T-cell (primary cell): ENCODE data around the gene SF3A1. TPM values are rescaled to one million over a fixed set of nuclear protein-coding genes. Genes with fewer than 3 reads are reported as not detected.

Experiments
- ATAC-seq, 4 experiments: fragments of 200-7000 bp in 3 of 4; fragments of 150-1000 bp in 1 of 4; cut with Tn5 transposase; replicated peaks in 1 of 4; 1 replicate in 3 of 4; 2 replicates in 1 of 4; pipeline ENCODE4 v1.10.0; 2021; ENCODE audit warnings: moderate library complexity in 3 of 4, mild to moderate bottlenecking in 2 of 4, moderate number of reproducible peaks in 1 of 4
- CTCF ChIA-PET, 2 donors: fragments of 300-600 bp; sonication (Branson Sonifier 250); formaldehyde crosslinking; loops; one replicate each; lab custom pipeline; 2022; ENCODE audit warnings: antibody characterized with exemption in 2 of 2; lab: Charles Lee
- POLR2A ChIA-PET, 2 donors: fragments of 300-600 bp; sonication (Branson Sonifier 250); formaldehyde crosslinking; loops; one replicate each; lab custom pipeline; 2022; ENCODE audit warnings: antibody characterized with exemption in 2 of 2; lab: Charles Lee
- DNase-seq, 35 experiments: peaks; one replicate each; pipeline versions ENCODE4 v3.0.0 to v3.0.0-alpha.2; 2013 to 2023
- H3K27ac ChIP-seq: one replicate; pipeline ENCODE4 v1.5.1; 2013; ENCODE audit warnings: low read length
- H3K27me3 ChIP-seq, 2 experiments: replicated peaks in 1 of 2; 1 replicate in 1 of 2; 2 replicates in 1 of 2; pipeline versions ENCODE4 v1.6.1 to v1.7.0; 2013; ENCODE audit warnings: low read length in 1 of 2, mixed read lengths in 1 of 2; ENCODE audit not compliant: control insufficient read depth in 2 of 2, insufficient read depth in 2 of 2; ENCODE audit errors: extremely low read depth in 1 of 2
- H3K36me3 ChIP-seq, 2 donors: 1 replicate in 1 of 2; 2 replicates in 1 of 2; pipeline versions ENCODE4 v1.6.1 to v1.7.0; 2013; ENCODE audit warnings: low read length in 1 of 2; ENCODE audit not compliant: control insufficient read depth in 2 of 2, insufficient read depth in 1 of 2; ENCODE audit errors: extremely low read depth in 1 of 2
- H3K4me1 ChIP-seq, 2 experiments: 1 replicate in 1 of 2; 2 replicates in 1 of 2; pipeline versions ENCODE4 v1.6.1 to v1.7.0; 2013; ENCODE audit warnings: low read length in 2 of 2, mixed read lengths in 1 of 2; ENCODE audit not compliant: insufficient read depth in 2 of 2, control insufficient read depth in 1 of 2; ENCODE audit errors: extremely low read depth in 1 of 2
- H3K4me3 ChIP-seq, 2 donors: 1 replicate in 1 of 2; 2 replicates in 1 of 2; pipeline versions ENCODE4 v1.5.1 to v1.7.0; 2013; ENCODE audit warnings: mild to moderate bottlenecking in 2 of 2, low read length in 1 of 2, moderate library complexity in 1 of 2; ENCODE audit not compliant: control insufficient read depth in 1 of 2; ENCODE audit errors: extremely low read depth in 1 of 2
- H3K9me3 ChIP-seq: 2 replicates; pipeline ENCODE4 v1.7.0; 2013
- H3K27ac Mint-ChIP-seq, 2 donors: one replicate each; pipeline ENCODE4 v1.8.0; 2020 to 2021; ENCODE audit warnings: mild to moderate bottlenecking in 2 of 2, mixed read lengths in 2 of 2
- H3K27me3 Mint-ChIP-seq, 2 donors: one replicate each; pipeline ENCODE4 v1.8.0; 2021 to 2022; ENCODE audit warnings: mixed read lengths in 2 of 2
- H3K36me3 Mint-ChIP-seq: one replicate; pipeline ENCODE4 v1.8.0; 2021; ENCODE audit warnings: mixed read lengths
- H3K4me1 Mint-ChIP-seq, 3 donors: one replicate each; pipeline ENCODE4 v1.8.0; 2020 to 2022; ENCODE audit warnings: mixed read lengths in 3 of 3, mild to moderate bottlenecking in 1 of 3
- H3K4me3 Mint-ChIP-seq, 3 donors: one replicate each; pipeline ENCODE4 v1.8.0; 2020 to 2022; ENCODE audit warnings: mild to moderate bottlenecking in 3 of 3, mixed read lengths in 3 of 3, moderate library complexity in 3 of 3
- H3K9me3 Mint-ChIP-seq, 3 donors: one replicate each; pipeline ENCODE4 v1.8.0; 2020 to 2022; ENCODE audit warnings: mixed read lengths in 3 of 3
- WGBS: methylation state at CpG from one replicate; pipeline ENCODE4 v1.1.5; 2013; ENCODE audit warnings: missing lambda C conversion rate; ENCODE audit not compliant: insufficient coverage; 5-methylcytosine and 5-hydroxymethylcytosine counted together
- total RNA-seq, 35 experiments: library from RNA in 6 of 35; stranded (reverse) in 6 of 35; fragments of 120-200 nt in 1 of 35; gene quantifications; one replicate each; pipeline versions ENCODE4 v1.2.1 to v1.2.4 and lab custom pipeline; 2013 to 2026

The SF3A1 gene
- total RNA-seq, 5 donors from 2014 or later (not counting 1 experiment from before 2014, with no cell fraction given), result 272 to 323 (median 292) TPM

GRCh38 chr22:30287648-30288418, 68.9 kb downstream of the SF3A1 start:
- H3K4me3 Mint-ChIP-seq, result peak overlapping the region; percentile 82 to 89 (median 86)
- Histone ChIP-seq H3K27ac (no peak overlapping the region), H3K27me3 (peaks cover 0 to 2% of the 10 kb centered on the region in 2 experiments), H3K4me3 (peak overlapping the region; percentile 66 to 74), H3K36me3 (peaks cover 13 to 15% of the 10 kb centered on the region in 2 donors), H3K4me1 (peaks cover 16 to 55% of the 10 kb centered on the region in 2 experiments), H3K9me3 (no peaks in the 10 kb centered on the region)
- peak; percentile 34 to 41 (median 38) for ATAC-seq
- no peaks in the 10 kb centered on the region for H3K27me3 Mint-ChIP-seq
- POLR2A ChIA-PET, result interaction anchor here (0.5 to 1.5 kb wide), 4 partner anchors 18 to 69 kb away, joined by 3 to 5 read pairs (median 3); partner anchors contain the start of genes CCDC157 (in 1 of the 2) and SF3A1 (in 1 of the 2)
- CTCF ChIA-PET, result interaction anchor here (0.6 to 4.4 kb wide), 38 partner anchors 14 to 183 kb away, joined by 3 to 83 read pairs (median 5); partner anchors contain the start of genes RNF215 (in 2 of the 2), CCDC157 (in 1 of the 2), SEC14L2 (in 1 of the 2) and SF3A1 (in 1 of the 2)
- H3K9me3 Mint-ChIP-seq, result no peaks in the 10 kb centered on the region
- H3K4me1 Mint-ChIP-seq, result peaks cover 37 to 50% (median 42%) of the 10 kb centered on the region in 3 donors
- peaks cover 12% of the 10 kb centered on the region for H3K36me3 Mint-ChIP-seq
- DNase-seq, result peak; percentile 75 to 93 (median 88)
- peak overlapping the region; percentile 79 to 82 for H3K27ac Mint-ChIP-seq
- 44% methylated on average over 3 of the region's 5 CpGs for WGBS

- Mint-ChIP-seq H3K4me3 (no peak overlapping the region), H3K27ac (peak overlapping the region in 1 of 2 donors; percentile 39), H3K9me3 (no peaks in the 10 kb centered on the region), H3K4me1 (peaks cover 45 to 57% (median 48%) of the 10 kb centered on the region in 3 donors), H3K27me3 (no peaks in the 10 kb centered on the region), H3K36me3 (peaks cover 9% of the 10 kb centered on the region)
- H3K27me3 ChIP-seq, result peaks cover 0 to 5% of the 10 kb centered on the region in 2 experiments
- H3K27ac ChIP-seq, result no peak overlapping the region
- ATAC-seq (peak in 2 of 4 experiments; percentile 14 to 25), DNase-seq (peak; percentile 58 to 90 (median 81))
- H3K9me3 ChIP-seq, result no peaks in the 10 kb centered on the region
- H3K36me3 ChIP-seq, result peaks cover 6 to 7% of the 10 kb centered on the region in 2 donors
- POLR2A ChIA-PET, result interaction anchor here in 1 of 2 donors (0.6 kb wide), 1 partner anchor 303 kb away, joined by 3 read pairs; no protein-coding TSS in a partner anchor
- CTCF ChIA-PET, result interaction anchor here (0.6 to 4.4 kb wide), 32 partner anchors 15 to 182 kb away, joined by 3 to 83 read pairs (median 6); partner anchors contain the start of genes RNF215 (in 2 of the 2), CCDC157 (in 1 of the 2), SEC14L2 (in 1 of the 2) and SF3A1 (in 1 of the 2)
- H3K4me1 ChIP-seq, result peaks cover 18 to 63% of the 10 kb centered on the region in 2 experiments
- no peak overlapping the region for H3K4me3 ChIP-seq
- 53% methylated on average over 31 of the region's 31 CpGs for WGBS
Measured at GRCh38 chr22:30286813-30287647, 69.7 kb downstream of the SF3A1 start.

- Histone ChIP-seq H3K36me3 (peaks cover 3 to 4% of the 10 kb centered on the region in 2 donors), H3K27me3 (peaks cover 0 to 5% of the 10 kb centered on the region in 2 experiments), H3K4me3 (no peak overlapping the region), H3K4me1 (peaks cover 18 to 63% of the 10 kb centered on the region in 2 experiments), H3K9me3 (no peaks in the 10 kb centered on the region), H3K27ac (no peak overlapping the region)
- 96% methylated on average over 5 of the region's 5 CpGs for WGBS
- H3K27ac Mint-ChIP-seq, result no peak overlapping the region
- H3K9me3 Mint-ChIP-seq, result no peaks in the 10 kb centered on the region
- CTCF ChIA-PET, result interaction anchor here (0.8 to 1.5 kb wide), 4 partner anchors 23 to 181 kb away, joined by 3 to 4 read pairs (median 4); partner anchors contain the start of gene RNF215 (in 1 of the 2)
- H3K4me3 Mint-ChIP-seq, result no peak overlapping the region
- ATAC-seq (no peak), DNase-seq (no peak)
- H3K27me3 Mint-ChIP-seq, result no peaks in the 10 kb centered on the region
- peaks cover 40 to 54% (median 44%) of the 10 kb centered on the region in 3 donors for H3K4me1 Mint-ChIP-seq
- peaks cover 9% of the 10 kb centered on the region for H3K36me3 Mint-ChIP-seq
- POLR2A ChIA-PET, result interaction anchor here in 1 of 2 donors (0.5 to 0.6 kb wide), 2 partner anchors 99 to 304 kb away, joined by 3 to 6 read pairs; no protein-coding TSS in a partner anchor
Measured at GRCh38 chr22:30286331-30286730, 70.4 kb downstream of the SF3A1 start.

GRCh38 chr22:30285846-30286200, 70.9 kb downstream of the SF3A1 start:
- no peak overlapping the region for H3K4me3 Mint-ChIP-seq
- H3K27ac Mint-ChIP-seq, result no peak overlapping the region
- ATAC-seq (no peak), DNase-seq (no peak)
- no peaks in the 10 kb centered on the region for H3K9me3 Mint-ChIP-seq
- peaks cover 38 to 50% (median 39%) of the 10 kb centered on the region in 3 donors for H3K4me1 Mint-ChIP-seq
- H3K27me3 Mint-ChIP-seq, result no peaks in the 10 kb centered on the region
- ChIA-PET POLR2A (interaction anchor here in 1 of 2 donors (0.5 kb wide), 1 partner anchor 99 kb away, joined by 6 read pairs; no protein-coding TSS in a partner anchor), CTCF (interaction anchor here (0.8 to 1.6 kb wide), 5 partner anchors 22 to 178 kb away, joined by 3 to 5 read pairs (median 4); partner anchors contain the start of gene RNF215 (in 1 of the 2))
- Histone ChIP-seq H3K27me3 (peaks cover 0 to 5% of the 10 kb centered on the region in 2 experiments), H3K4me3 (no peak overlapping the region), H3K4me1 (peaks cover 18 to 58% of the 10 kb centered on the region in 2 experiments), H3K9me3 (no peaks in the 10 kb centered on the region), H3K36me3 (peaks cover 3 to 4% of the 10 kb centered on the region in 2 donors), H3K27ac (no peak overlapping the region)
- H3K36me3 Mint-ChIP-seq, result peaks cover 9% of the 10 kb centered on the region
- no CpG with 5 or more reads among the region's 8 CpGs for WGBS

- POLR2A ChIA-PET, result no interaction called here
- no peaks in the 10 kb centered on the region for H3K9me3 ChIP-seq
- no peak for ATAC-seq
- peaks cover 33 to 44% (median 34%) of the 10 kb centered on the region in 3 donors for H3K4me1 Mint-ChIP-seq
- WGBS, result 93% methylated on average over 15 of the region's 27 CpGs
- H3K36me3 Mint-ChIP-seq, result peaks cover 9% of the 10 kb centered on the region
- no peak overlapping the region for H3K27ac Mint-ChIP-seq
- H3K4me3 Mint-ChIP-seq, result no peak overlapping the region
- no peaks in the 10 kb centered on the region for H3K9me3 Mint-ChIP-seq
- CTCF ChIA-PET, result interaction anchor here in 1 of 2 donors (0.7 to 1.6 kb wide), 3 partner anchors 18 to 178 kb away, joined by 3 to 5 read pairs (median 3); no protein-coding TSS in a partner anchor
- no peak overlapping the region for H3K27ac ChIP-seq
- H3K27me3 Mint-ChIP-seq, result no peaks in the 10 kb centered on the region
- peaks cover 0 to 5% of the 10 kb centered on the region in 2 experiments for H3K27me3 ChIP-seq
- peaks cover 14 to 53% of the 10 kb centered on the region in 2 experiments for H3K4me1 ChIP-seq
- H3K36me3 ChIP-seq, result peaks cover 3 to 4% of the 10 kb centered on the region in 2 donors
- no peak for DNase-seq
- H3K4me3 ChIP-seq, result no peak overlapping the region
Measured at GRCh38 chr22:30285176-30285845, 71.4 kb downstream of the SF3A1 start.
